K562 (cell line): ENCODE results near the gene ZFAND6. TPM values are rescaled to one million over a fixed set of nuclear protein-coding genes. Genes with fewer than 3 reads are reported as not detected.

Experiments used
- ASH1L ChIP-seq: fragments of 450-650 bp; IDR thresholded peaks from 2 replicates; pipeline ENCODE4 v1.6.1; 2018; ENCODE audit warnings: borderline replicate concordance, mild to moderate bottlenecking, low read depth; ENCODE audit not compliant: partially characterized antibody
- EP300 ChIP-seq: IDR thresholded peaks from 2 replicates; pipeline ENCODE4 v1.6.1; 2012; ENCODE audit warnings: low read length, improper control_type of control experiment
- GABPB1 ChIP-seq: sonication (generic); formaldehyde crosslinking; IDR thresholded peaks from 2 replicates; pipeline ENCODE4 v1.8.0; 2022; ENCODE audit warnings: mild to moderate bottlenecking, missing genetic modification reagents
- KDM5B ChIP-seq: fragments of 200-600 bp; sonication (generic); IDR thresholded peaks from 2 replicates; pipeline ENCODE4 v1.6.1; 2012; ENCODE audit warnings: low read depth, mild to moderate bottlenecking, moderate library complexity, low read length, control low read depth, inconsistent platforms; ENCODE audit not compliant: insufficient replicate concordance
- LCOR ChIP-seq: sonication (generic); formaldehyde crosslinking; IDR thresholded peaks from 2 replicates; pipeline ENCODE4 v1.8.0; 2022; ENCODE audit warnings: mild to moderate bottlenecking, missing genetic modification reagents
- MAFK ChIP-seq: IDR thresholded peaks from 2 replicates; pipeline ENCODE4 v1.6.1; 2011; ENCODE audit warnings: low read length, improper control_type of control experiment
- MBD2 ChIP-seq: sonication (generic); IDR thresholded peaks from 2 replicates; pipeline ENCODE4 v1.6.1; 2016; ENCODE audit warnings: low read depth, borderline replicate concordance
- MCM3 ChIP-seq: fragments of 450-650 bp; IDR thresholded peaks from 2 replicates; pipeline ENCODE4 v1.6.1; 2016
- NR2F6 ChIP-seq: fragments of 450-650 bp; formaldehyde crosslinking; IDR thresholded peaks from 2 replicates; pipeline ENCODE4 v1.4.0; 2020; ENCODE audit warnings: mild to moderate bottlenecking
- NR4A1 ChIP-seq, 2 experiments: fragments of 250-450 bp in 1 of 2; fragments of 450-650 bp in 1 of 2; sonication (Bioruptor Pico) in 1 of 2; IDR thresholded peaks; 2 replicates each; pipeline versions ENCODE4 v1.4.0 to v1.6.1; 2016 to 2020; ENCODE audit warnings: mild to moderate bottlenecking in 2 of 2, missing compliant biosample characterization in 1 of 2, missing genetic modification characterization in 1 of 2, moderate library complexity in 1 of 2
- RBFOX2 ChIP-seq: fragments of 200-400 bp; formaldehyde crosslinking; IDR thresholded peaks from 2 replicates; pipeline ENCODE4 v1.6.1; 2017; ENCODE audit warnings: low read depth, mild to moderate bottlenecking, low read length, moderate library complexity
- TFAM ChIP-seq: fragments of 250-450 bp; sonication (Bioruptor Pico); conservative IDR thresholded peaks from 2 replicates; pipeline ENCODE4 v1.5.0; 2021; ENCODE audit warnings: mild to moderate bottlenecking, moderate library complexity
- TOE1 ChIP-seq, 2 experiments: fragments of 450-650 bp in 1 of 2; sonication (generic) in 1 of 2; formaldehyde crosslinking in 1 of 2; IDR thresholded peaks; 2 replicates each; pipeline versions ENCODE4 v1.7.1 to v1.8.0; 2016 to 2022; ENCODE audit warnings: borderline replicate concordance in 2 of 2, mild to moderate bottlenecking in 2 of 2, antibody characterized with exemption in 1 of 2, inconsistent platforms in 1 of 2, low read depth in 1 of 2, missing genetic modification reagents in 1 of 2, moderate library complexity in 1 of 2
- ZNF134 ChIP-seq: fragments of 250-450 bp; sonication (Bioruptor Pico); conservative IDR thresholded peaks from 2 replicates; pipeline ENCODE4 v1.4.0; 2020
- ZNF282 ChIP-seq: sonication (generic); formaldehyde crosslinking; IDR thresholded peaks from 2 replicates; pipeline ENCODE4 v1.8.1; 2023; ENCODE audit warnings: missing genetic modification reagents
- ZNF316 ChIP-seq: fragments of 450-650 bp; IDR thresholded peaks from 2 replicates; pipeline ENCODE4 v1.6.1; 2016
- ZNF41 ChIP-seq: fragments of 250-450 bp; sonication (Bioruptor Pico); conservative IDR thresholded peaks from 2 replicates; pipeline ENCODE4 v1.4.0; 2020; ENCODE audit warnings: mild to moderate bottlenecking
- ZNF589 ChIP-seq: fragments of 200-800 bp; sonication (Bioruptor generic); IDR thresholded peaks from 2 replicates; pipeline ENCODE4 v1.6.1; 2016; ENCODE audit warnings: low read depth, missing genetic modification characterization, missing compliant biosample characterization
- polyA plus RNA-seq, 8 experiments: library from polyadenylated mRNA; depleted of rRNA in 4 of 8; stranded (reverse) in 5 of 8; unstranded in 3 of 8; fragments of >200 nt; fragmentation: Nextera tagmentation in 2 of 8; fragmentation: Illumina TruSeq in 1 of 8; extraction: Ambion mirVana in 2 of 8; extraction: Trizol in 1 of 8; gene quantifications; 2 replicates each; pipeline versions ENCODE4 v1.2.1 to v1.2.3, GENCODE V29; 2011 to 2014; ENCODE audit warnings: inconsistent platforms in 1 of 8, missing spikeins in 1 of 8
- total RNA-seq, 7 experiments: library from RNA; depleted of rRNA in 6 of 7; stranded (reverse); fragments of >200 nt in 6 of 7; fragmentation: Illumina TruSeq in 2 of 7; extraction: Trizol in 2 of 7; gene quantifications; 2 replicates each; pipeline versions ENCODE4 v1.2.1 to v1.2.3, GENCODE V29; 2011 to 2021; ENCODE audit warnings: low replicate concordance in 1 of 7
- TF ChIP-seq, protein P1 (sequence below): fragments of 250-450 bp; sonication (Bioruptor Pico); IDR thresholded peaks from 2 replicates; pipeline ENCODE4 v1.8.0; 2021; ENCODE audit warnings: mild to moderate bottlenecking, moderate library complexity
- TF ChIP-seq, protein P2 (sequence below): fragments of 450-650 bp; formaldehyde crosslinking; IDR thresholded peaks from 2 replicates; pipeline ENCODE4 v1.4.0; 2020; ENCODE audit warnings: mild to moderate bottlenecking, moderate library complexity
- TF ChIP-seq, protein P3 (sequence below): sonication (generic); formaldehyde crosslinking; IDR thresholded peaks from 2 replicates; pipeline ENCODE4 v1.5.0; 2020; ENCODE audit warnings: missing genetic modification reagents
- TF ChIP-seq, protein P4 (sequence below): sonication (generic); formaldehyde crosslinking; IDR thresholded peaks from 2 replicates; pipeline ENCODE4 v1.8.0; 2022; ENCODE audit warnings: missing genetic modification reagents, mild to moderate bottlenecking, borderline replicate concordance

Gene ZFAND6
- total and polyA plus RNA-seq, 9 of the 15 experiments (the other 6 are each of a cell fraction or from before 2014, with no cell fraction given): 53.9 to 206 (median 88.9) TPM

DNA sequence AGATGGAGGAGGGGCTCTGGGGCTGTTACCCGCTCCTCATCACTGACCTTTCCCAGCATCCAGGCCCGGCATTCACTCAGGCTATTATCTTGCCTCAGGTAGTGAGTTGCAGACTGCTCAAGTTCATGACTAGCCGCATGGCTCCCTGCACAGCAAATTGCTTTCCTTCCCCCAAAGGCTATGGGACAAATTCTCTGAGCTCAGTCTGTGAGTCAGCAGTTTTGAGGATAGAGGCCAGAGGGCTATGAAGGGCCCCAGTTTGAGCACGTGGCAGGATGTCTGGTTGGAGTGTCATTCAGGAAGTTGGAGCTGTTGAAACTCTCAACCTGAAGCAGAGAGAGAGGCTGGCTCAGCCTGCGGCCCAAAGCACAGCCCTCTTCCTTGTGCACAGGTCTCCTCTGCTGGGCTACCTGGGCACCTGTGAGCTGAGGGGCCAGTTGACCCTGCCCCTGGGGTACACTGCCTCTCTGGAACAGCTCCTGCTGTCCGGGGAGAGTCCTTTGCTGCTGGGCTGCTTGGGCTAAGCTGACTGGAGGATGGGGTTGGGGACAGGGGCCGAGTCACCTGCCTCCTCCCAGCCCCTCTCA lies 101.2 kb downstream of the ZFAND6 start (continued):
- TF ChIP-seq MAFK (peak; percentile 95), KDM5B (no peak), EP300 (peak; percentile 73), TFAM (CRISPR knock-in tag) (no peak), ZNF41 (peak; percentile 66; the same call in 1 of the 2 replicates), MCM3 (no peak), ZNF589 (CRISPR knock-in tag) (peak; percentile 85; the same call in 1 of the 2 replicates), NR2F6 (CRISPR knock-in tag) (no peak), ZNF282 (CRISPR knock-in tag) (no peak), ZNF134 (CRISPR knock-in tag) (no peak; the same call in 1 of the 2 replicates), ZNF316 (peak; percentile 99), ASH1L (no peak), MBD2 (no peak), LCOR (CRISPR knock-in tag) (no peak), GABPB1 (CRISPR knock-in tag) (peak; percentile 60), TOE1 (IDR thresholded peaks at IDR 0.05; ENCODE audit: borderline replicate concordance) (peak; percentile 62; the same call in 1 of the 2 replicates), TOE1 (CRISPR knock-in tag; IDR thresholded peaks at IDR 0.05; ENCODE audit: borderline replicate concordance, low read depth) (no peak), NR4A1 (CRISPR knock-in tag; IDR thresholded peaks at IDR 0.05) (no peak), NR4A1 (tag; IDR thresholded peaks at IDR 0.05) (peak; percentile 87; the same call in 1 of the 2 replicates), RBFOX2 (peak; percentile 66)
- TF ChIP-seq, protein P1, sequence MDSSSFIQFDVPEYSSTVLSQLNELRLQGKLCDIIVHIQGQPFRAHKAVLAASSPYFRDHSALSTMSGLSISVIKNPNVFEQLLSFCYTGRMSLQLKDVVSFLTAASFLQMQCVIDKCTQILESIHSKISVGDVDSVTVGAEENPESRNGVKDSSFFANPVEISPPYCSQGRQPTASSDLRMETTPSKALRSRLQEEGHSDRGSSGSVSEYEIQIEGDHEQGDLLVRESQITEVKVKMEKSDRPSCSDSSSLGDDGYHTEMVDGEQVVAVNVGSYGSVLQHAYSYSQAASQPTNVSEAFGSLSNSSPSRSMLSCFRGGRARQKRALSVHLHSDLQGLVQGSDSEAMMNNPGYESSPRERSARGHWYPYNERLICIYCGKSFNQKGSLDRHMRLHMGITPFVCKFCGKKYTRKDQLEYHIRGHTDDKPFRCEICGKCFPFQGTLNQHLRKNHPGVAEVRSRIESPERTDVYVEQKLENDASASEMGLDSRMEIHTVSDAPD (CRISPR knock-in tag): no peak
- TF ChIP-seq, protein P2, sequence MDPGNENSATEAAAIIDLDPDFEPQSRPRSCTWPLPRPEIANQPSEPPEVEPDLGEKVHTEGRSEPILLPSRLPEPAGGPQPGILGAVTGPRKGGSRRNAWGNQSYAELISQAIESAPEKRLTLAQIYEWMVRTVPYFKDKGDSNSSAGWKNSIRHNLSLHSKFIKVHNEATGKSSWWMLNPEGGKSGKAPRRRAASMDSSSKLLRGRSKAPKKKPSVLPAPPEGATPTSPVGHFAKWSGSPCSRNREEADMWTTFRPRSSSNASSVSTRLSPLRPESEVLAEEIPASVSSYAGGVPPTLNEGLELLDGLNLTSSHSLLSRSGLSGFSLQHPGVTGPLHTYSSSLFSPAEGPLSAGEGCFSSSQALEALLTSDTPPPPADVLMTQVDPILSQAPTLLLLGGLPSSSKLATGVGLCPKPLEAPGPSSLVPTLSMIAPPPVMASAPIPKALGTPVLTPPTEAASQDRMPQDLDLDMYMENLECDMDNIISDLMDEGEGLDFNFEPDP (CRISPR knock-in tag): peak; percentile 53; the same call in 1 of the 2 replicates
- TF ChIP-seq, protein P3, sequence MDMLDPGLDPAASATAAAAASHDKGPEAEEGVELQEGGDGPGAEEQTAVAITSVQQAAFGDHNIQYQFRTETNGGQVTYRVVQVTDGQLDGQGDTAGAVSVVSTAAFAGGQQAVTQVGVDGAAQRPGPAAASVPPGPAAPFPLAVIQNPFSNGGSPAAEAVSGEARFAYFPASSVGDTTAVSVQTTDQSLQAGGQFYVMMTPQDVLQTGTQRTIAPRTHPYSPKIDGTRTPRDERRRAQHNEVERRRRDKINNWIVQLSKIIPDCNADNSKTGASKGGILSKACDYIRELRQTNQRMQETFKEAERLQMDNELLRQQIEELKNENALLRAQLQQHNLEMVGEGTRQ: peak; percentile 71
- TF ChIP-seq, protein P4, sequence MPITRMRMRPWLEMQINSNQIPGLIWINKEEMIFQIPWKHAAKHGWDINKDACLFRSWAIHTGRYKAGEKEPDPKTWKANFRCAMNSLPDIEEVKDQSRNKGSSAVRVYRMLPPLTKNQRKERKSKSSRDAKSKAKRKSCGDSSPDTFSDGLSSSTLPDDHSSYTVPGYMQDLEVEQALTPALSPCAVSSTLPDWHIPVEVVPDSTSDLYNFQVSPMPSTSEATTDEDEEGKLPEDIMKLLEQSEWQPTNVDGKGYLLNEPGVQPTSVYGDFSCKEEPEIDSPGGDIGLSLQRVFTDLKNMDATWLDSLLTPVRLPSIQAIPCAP (CRISPR knock-in tag): no peak
